ENCODE measurements around the gene MMRN2.

The MMRN2 gene

DNA sequence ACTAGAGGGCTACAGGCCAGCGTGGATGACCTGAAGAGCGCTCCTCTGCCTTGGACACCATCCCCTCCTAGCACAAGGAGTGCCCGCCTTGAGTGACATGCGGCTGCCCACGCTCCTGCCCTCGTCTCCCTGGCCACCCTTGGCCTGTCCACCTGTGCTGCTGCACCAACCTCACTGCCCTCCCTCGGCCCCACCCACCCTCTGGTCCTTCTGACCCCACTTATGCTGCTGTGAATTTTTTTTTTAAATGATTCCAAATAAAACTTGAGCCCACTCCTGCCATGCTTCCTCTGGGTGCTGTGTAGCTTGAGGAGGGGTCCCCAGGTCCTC is 5.5 kb upstream of the MMRN2 start:
- H3K4me3 ChIP-seq (ENCODE audit: low read length), result no peak overlapping the region
- TF ChIP-seq, protein P1, sequence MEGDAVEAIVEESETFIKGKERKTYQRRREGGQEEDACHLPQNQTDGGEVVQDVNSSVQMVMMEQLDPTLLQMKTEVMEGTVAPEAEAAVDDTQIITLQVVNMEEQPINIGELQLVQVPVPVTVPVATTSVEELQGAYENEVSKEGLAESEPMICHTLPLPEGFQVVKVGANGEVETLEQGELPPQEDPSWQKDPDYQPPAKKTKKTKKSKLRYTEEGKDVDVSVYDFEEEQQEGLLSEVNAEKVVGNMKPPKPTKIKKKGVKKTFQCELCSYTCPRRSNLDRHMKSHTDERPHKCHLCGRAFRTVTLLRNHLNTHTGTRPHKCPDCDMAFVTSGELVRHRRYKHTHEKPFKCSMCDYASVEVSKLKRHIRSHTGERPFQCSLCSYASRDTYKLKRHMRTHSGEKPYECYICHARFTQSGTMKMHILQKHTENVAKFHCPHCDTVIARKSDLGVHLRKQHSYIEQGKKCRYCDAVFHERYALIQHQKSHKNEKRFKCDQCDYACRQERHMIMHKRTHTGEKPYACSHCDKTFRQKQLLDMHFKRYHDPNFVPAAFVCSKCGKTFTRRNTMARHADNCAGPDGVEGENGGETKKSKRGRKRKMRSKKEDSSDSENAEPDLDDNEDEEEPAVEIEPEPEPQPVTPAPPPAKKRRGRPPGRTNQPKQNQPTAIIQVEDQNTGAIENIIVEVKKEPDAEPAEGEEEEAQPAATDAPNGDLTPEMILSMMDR (IDR thresholded peaks at IDR 0.05; ENCODE audit: insufficient read depth, low read depth, low read length, missing control alignments), result no peak

DNA sequence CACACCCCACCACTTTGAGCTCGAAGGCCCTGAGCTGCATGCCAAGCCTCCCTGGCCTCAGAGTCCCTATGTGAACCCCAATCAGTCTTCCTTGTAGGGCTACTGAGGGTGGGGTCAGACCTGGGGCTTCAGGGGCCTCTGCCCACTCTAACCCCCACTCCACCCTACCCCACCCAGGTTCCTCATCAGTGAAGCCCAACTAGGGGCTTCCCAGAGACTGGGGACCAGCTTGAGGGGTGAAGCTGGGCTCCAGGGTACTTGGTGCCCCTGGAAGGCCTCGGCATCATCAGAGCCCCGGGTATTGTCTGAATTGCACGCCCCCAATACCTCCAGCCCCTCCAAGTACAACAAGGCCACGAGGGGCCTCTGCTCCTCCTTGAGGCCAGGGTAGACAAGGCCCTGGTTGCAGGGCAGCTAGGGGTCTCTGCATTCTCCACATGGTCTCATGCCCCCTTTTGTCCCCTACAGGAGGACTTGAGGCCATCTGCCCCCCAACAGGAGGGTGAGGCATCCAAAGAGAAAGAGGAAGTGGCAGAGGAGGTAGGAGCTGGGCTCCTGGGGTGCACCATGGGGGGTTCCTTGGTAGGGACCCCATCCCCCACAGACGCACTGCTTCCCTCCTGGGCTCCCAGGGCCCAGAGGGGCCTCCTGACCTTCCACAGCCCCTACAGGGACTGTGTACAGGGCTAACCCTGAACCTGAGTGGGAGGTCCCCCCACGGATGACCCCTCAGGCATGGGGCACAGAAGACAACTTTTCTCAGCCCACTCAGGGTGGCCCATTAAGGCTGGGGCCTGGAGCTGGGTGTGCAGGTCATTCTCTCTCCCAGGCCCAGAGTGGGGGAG is 4.9 kb upstream of the MMRN2 start:
- H3K4me3 ChIP-seq (ENCODE audit: low read length), result no peak overlapping the region
- TF ChIP-seq, protein P1 (IDR thresholded peaks at IDR 0.05; ENCODE audit: insufficient read depth, low read depth, low read length, missing control alignments), result no peak
- no peak for DNase-seq (ENCODE audit: low read depth)

More for the DNA sequence above, 5.5 kb upstream of the MMRN2 start:
- DNase-seq (ENCODE audit: low read depth), result no peak

DNA sequence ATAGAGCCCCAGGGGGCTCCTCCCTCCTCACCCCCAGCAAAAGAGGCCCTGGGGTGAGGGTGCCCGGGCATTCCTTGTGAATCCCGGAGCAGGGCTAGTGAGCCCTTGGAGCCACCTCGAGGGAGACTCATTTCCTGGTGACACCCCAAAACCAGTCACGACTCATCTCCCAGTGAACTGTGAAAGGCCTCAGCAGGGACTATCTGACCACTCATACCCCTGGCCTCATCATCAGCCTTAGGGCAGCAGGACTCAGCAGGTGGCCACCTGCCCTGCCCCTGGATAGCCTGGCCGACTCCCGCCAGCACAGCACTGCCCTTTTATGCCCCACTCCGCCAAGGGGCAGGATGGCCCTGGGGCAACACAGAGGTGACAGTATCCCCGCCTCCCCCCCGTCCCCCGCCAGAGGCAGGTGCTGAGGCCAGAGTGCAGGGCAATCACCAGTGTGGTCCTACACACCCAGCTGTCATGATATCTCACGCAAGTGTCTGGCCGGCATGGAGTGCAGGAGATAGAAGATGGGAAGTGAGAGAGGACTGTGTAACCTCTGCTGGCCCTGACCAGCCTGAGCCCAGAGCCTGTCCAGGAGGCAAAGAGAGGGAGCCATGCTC is 4.2 kb upstream of the MMRN2 start:
- no peak for DNase-seq (ENCODE audit: low read depth)

DNA sequence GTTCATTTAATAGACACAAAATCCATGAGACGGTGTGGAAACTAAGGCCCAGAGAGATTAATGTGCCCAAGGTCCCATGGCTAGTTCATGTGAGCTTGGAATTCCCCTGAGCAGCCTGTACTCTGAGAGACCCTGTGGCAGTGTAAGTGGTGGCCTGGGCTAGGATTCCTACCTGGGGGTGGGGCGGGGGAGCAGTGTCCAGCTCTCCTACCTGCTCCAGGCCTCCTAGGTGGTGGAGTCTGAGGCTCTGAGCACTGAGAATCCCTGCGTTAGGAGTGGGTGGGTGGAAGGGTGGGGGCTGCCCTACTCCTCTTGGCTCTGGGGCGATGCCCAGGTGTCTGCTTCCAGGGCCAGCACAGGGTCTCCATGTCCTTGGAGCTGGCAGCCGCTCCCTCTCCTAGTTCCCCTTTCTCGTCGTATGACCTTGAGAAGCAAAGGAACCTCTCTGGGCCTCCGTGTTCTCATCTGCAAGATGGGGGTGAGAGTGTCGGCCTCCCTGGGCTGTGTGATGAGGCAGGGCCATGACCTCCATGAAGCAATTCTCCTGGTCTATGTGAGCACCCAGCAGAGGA is 3.5 kb upstream of the MMRN2 start:
- H3K4me3 ChIP-seq (ENCODE audit: low read length), result no peak overlapping the region
- DNase-seq (ENCODE audit: low read depth), result no peak
- TF ChIP-seq, protein P1 (IDR thresholded peaks at IDR 0.05; ENCODE audit: insufficient read depth, low read depth, low read length, missing control alignments), result no peak

More for the DNA sequence above, 4.2 kb upstream of the MMRN2 start:
- no peak overlapping the region for H3K4me3 ChIP-seq (ENCODE audit: low read length)
- TF ChIP-seq, protein P1 (IDR thresholded peaks at IDR 0.05; ENCODE audit: insufficient read depth, low read depth, low read length, missing control alignments), result no peak

DNA sequence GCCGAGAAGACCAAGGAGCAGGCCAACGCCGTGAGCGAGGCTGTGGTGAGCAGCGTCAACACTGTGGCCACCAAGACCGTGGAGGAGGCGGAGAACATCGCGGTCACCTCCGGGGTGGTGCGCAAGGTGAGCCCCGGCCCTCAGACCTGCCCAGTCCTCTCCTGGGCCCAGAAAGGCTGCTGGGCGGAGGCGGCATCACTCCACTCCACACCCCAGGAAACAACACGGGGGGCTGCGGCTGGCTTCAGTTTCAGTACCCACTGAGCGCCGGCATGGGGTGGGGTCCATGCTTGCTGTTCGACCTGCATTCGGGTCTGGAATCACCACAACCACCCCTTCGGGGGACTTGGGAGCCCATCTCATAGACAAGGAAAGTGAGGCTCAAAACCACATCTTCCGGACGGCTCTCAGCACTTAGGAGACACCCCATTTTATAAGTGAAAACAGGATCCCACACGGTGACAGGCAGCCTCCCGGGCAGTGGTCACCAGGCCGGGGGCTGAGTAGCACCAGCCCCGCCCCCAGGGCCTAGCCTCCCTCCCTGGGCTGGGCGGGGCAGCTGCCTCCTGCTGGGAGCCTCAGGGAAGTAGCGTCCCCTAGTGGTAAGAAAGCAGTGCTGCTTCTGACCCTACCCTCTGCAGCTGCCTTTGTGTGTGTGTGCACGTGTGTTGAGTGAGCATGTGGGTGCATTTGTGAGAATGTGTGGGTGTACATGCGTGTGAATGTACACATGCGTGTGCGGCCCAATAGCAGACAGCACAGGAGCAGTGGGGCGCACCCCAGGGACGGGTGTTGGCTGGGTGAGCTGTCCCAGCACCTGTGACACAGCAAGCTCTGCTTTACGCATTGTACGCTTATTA is 2.8 kb upstream of the MMRN2 start:
- no peak overlapping the region for H3K4me3 ChIP-seq (ENCODE audit: low read length)
- TF ChIP-seq, protein P1 (IDR thresholded peaks at IDR 0.05; ENCODE audit: insufficient read depth, low read depth, low read length, missing control alignments), result peak; percentile 86
- peak; percentile 76 for DNase-seq (ENCODE audit: low read depth)

DNA sequence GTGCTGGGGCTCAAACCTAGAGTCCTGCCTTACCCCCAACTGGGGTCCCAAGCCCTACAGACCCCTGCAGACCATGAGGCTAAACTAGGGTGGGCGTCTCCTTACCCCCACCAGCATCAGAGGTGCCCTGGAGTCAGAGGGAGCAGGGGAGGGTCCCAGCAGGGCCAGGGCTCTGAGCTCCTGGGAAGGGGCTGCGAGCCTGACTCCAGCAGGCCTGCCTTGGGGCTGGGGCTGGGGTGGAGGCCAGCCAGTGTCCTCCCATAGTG is 2.3 kb upstream of the MMRN2 start:
- H3K4me3 ChIP-seq (ENCODE audit: low read length), result no peak overlapping the region
- TF ChIP-seq, protein P1 (IDR thresholded peaks at IDR 0.05; ENCODE audit: insufficient read depth, low read depth, low read length, missing control alignments), result no peak
- no peak for DNase-seq (ENCODE audit: low read depth)
